ENCODE results near the gene LRMDA.

Gene LRMDA

GRCh38 chr10:75939541-75939940, 508.1 kb downstream of the LRMDA start:
- no peak for DNase-seq

GRCh38 chr10:75940742-75941141, 509.3 kb downstream of the LRMDA start:
- DNase-seq = no peak

- DNase-seq = no peak
Observed at GRCh38 chr10:75941223-75941801, 509.9 kb downstream of the LRMDA start.

GRCh38 chr10:75944061-75944460, 512.6 kb downstream of the LRMDA start:
- no peak for DNase-seq

GRCh38 chr10:75948583-75948982, 517.2 kb downstream of the LRMDA start:
- no peak for DNase-seq

GRCh38 chr10:75950307-75950706, 518.9 kb downstream of the LRMDA start:
- no peak for DNase-seq

- DNase-seq = no peak
Observed at GRCh38 chr10:75950997-75951589, 519.7 kb downstream of the LRMDA start.

GRCh38 chr10:75951627-75952026, 520.2 kb downstream of the LRMDA start:
- no peak for DNase-seq

- no peak for DNase-seq
Observed at GRCh38 chr10:75952093-75952492, 520.7 kb downstream of the LRMDA start.

- DNase-seq = no peak
Observed at GRCh38 chr10:75954486-75954885, 523.1 kb downstream of the LRMDA start.

GRCh38 chr10:75955973-75956502, 524.6 kb downstream of the LRMDA start:
- DNase-seq = no peak

- DNase-seq = no peak
Observed at GRCh38 chr10:75956624-75957023, 525.2 kb downstream of the LRMDA start.

- DNase-seq = no peak
Observed at GRCh38 chr10:75957314-75958120, 526.1 kb downstream of the LRMDA start.

GRCh38 chr10:75959209-75959608, 527.8 kb downstream of the LRMDA start:
- no peak for DNase-seq

- DNase-seq = no peak
Observed at GRCh38 chr10:75959912-75960311, 528.5 kb downstream of the LRMDA start.

- DNase-seq = no peak
Observed at GRCh38 chr10:75962395-75963061, 531.1 kb downstream of the LRMDA start.

GRCh38 chr10:75967491-75967890, 536.1 kb downstream of the LRMDA start:
- no peak for DNase-seq

GRCh38 chr10:75969031-75969430, 537.6 kb downstream of the LRMDA start:
- no peak for DNase-seq

- DNase-seq = no peak
Observed at GRCh38 chr10:75971402-75972211, 540.2 kb downstream of the LRMDA start.

GRCh38 chr10:75972491-75973276, 541.3 kb downstream of the LRMDA start:
- no peak for DNase-seq

GRCh38 chr10:75974080-75974479, 542.7 kb downstream of the LRMDA start:
- DNase-seq = no peak

- DNase-seq = no peak
Observed at GRCh38 chr10:75976681-75977080, 545.3 kb downstream of the LRMDA start.
